Endothelial cell of umbilical vein (primary cell): ENCODE data around the gene EVI5. TPM values are rescaled to one million over a fixed set of nuclear protein-coding genes. Genes with fewer than 3 reads are reported as not detected.

Source experiments
- BruUV-seq: library from RNA; stranded (reverse); fragments of 400-500 nt; replicated peaks from 2 replicates; lab custom pipeline; 2021; lab: Mats Ljungman, UMichigan
- CTCF ChIA-PET: fragments of 300-600, 350-600 bp; sonication (Branson Sonifier 250); formaldehyde crosslinking; loops from one replicate; lab custom pipeline; 2021; ENCODE audit warnings: antibody characterized with exemption, inconsistent platforms; lab: Charles Lee
- POLR2A ChIA-PET: fragments of 300-600, 350-600 bp; sonication (Branson Sonifier 250); formaldehyde crosslinking; loops from one replicate; lab custom pipeline; 2021; ENCODE audit warnings: antibody characterized with exemption, inconsistent platforms; lab: Charles Lee
- DNase-seq: peaks from one replicate; pipeline ENCODE4 v3.0.0-alpha.2; 2011; ENCODE audit warnings: low read depth, low spot score
- FAIRE-seq: peaks from 2 replicates; lab custom pipeline; 2011; peaks lifted over from hg19 to GRCh38; lab: Jason Lieb, UNC
- H2AFZ ChIP-seq: 2 replicates; pipeline ENCODE4 v1.6.0; 2012; ENCODE audit warnings: low read depth, low read length, control low read depth, inconsistent platforms
- H3K27ac ChIP-seq: 2 replicates; pipeline ENCODE4 v1.5.1; 2011; ENCODE audit warnings: low read depth, mild to moderate bottlenecking, control low read depth, low read length, moderate library complexity; ENCODE audit not compliant: insufficient read depth
- H3K27me3 ChIP-seq, 2 experiments: 2 replicates each; pipeline versions ENCODE4 v1.6.0 to v1.6.1; 2011; ENCODE audit warnings: low read length in 2 of 2, mixed read lengths in 1 of 2; ENCODE audit not compliant: control insufficient read depth in 2 of 2, insufficient read depth in 2 of 2
- H3K36me3 ChIP-seq, 2 experiments: 2 replicates in 1 of 2; 3 replicates in 1 of 2; pipeline ENCODE4 v1.5.1; 2011; ENCODE audit warnings: low read length in 2 of 2, mild to moderate bottlenecking in 1 of 2, moderate library complexity in 1 of 2; ENCODE audit not compliant: control insufficient read depth in 2 of 2, insufficient read depth in 2 of 2; ENCODE audit errors: extremely low read depth in 1 of 2
- H3K4me1 ChIP-seq: 3 replicates; pipeline ENCODE4 v1.5.1; 2011; ENCODE audit warnings: mild to moderate bottlenecking, low read length; ENCODE audit not compliant: control insufficient read depth, insufficient read depth; ENCODE audit errors: extremely low read depth
- H3K4me2 ChIP-seq: 2 replicates; pipeline ENCODE4 v1.6.1; 2011; ENCODE audit warnings: low read length, control low read depth, mixed read lengths; ENCODE audit not compliant: insufficient read depth
- H3K4me3 ChIP-seq, 3 experiments: fragments of 200-600 bp in 1 of 3; sonication (generic), shearing (Covaris generic) in 1 of 3; replicated peaks in 1 of 3; 2 replicates each; pipeline ENCODE4 v1.5.1; 2011 to 2016; ENCODE audit warnings: control low read depth in 3 of 3, low read length in 3 of 3, mild to moderate bottlenecking in 2 of 3, inconsistent platforms in 1 of 3, low read depth in 1 of 3, moderate library complexity in 1 of 3; ENCODE audit not compliant: insufficient read depth in 1 of 3
- H3K79me2 ChIP-seq: 2 replicates; pipeline ENCODE4 v1.6.0; 2012; ENCODE audit warnings: low read length, inconsistent platforms; ENCODE audit not compliant: control insufficient read depth, insufficient read depth
- H3K9ac ChIP-seq: replicated peaks from 2 replicates; pipeline ENCODE3; 2011; ENCODE audit warnings: low read length, control low read depth; ENCODE audit not compliant: insufficient read depth; ENCODE audit errors: extremely low read depth
- H3K9me1 ChIP-seq: replicated peaks from 3 replicates; pipeline ENCODE4 v1.6.0; 2011; ENCODE audit warnings: mild to moderate bottlenecking, low read length; ENCODE audit not compliant: control insufficient read depth, insufficient read depth; ENCODE audit errors: extremely low read depth
- H3K9me3 ChIP-seq: replicated peaks from 2 replicates; pipeline ENCODE4 v1.5.1; 2012; ENCODE audit warnings: low read length, inconsistent platforms; ENCODE audit not compliant: control insufficient read depth, insufficient read depth
- H4K20me1 ChIP-seq: replicated peaks from 2 replicates; pipeline ENCODE3; 2011; ENCODE audit warnings: mild to moderate bottlenecking, low read length; ENCODE audit not compliant: control insufficient read depth, insufficient read depth; ENCODE audit errors: extremely low read depth
- EZH2 ChIP-seq: IDR thresholded peaks from 2 replicates; pipeline ENCODE4 v1.6.1; 2012; ENCODE audit warnings: borderline replicate concordance, low read depth, mild to moderate bottlenecking, moderate library complexity, low read length, inconsistent platforms; ENCODE audit not compliant: severe bottlenecking
- FOS ChIP-seq: IDR thresholded peaks from 2 replicates; pipeline ENCODE4 v1.6.1; 2011; ENCODE audit warnings: mild to moderate bottlenecking, low read length, moderate library complexity, borderline replicate concordance; ENCODE audit not compliant: insufficient read depth
- GATA2 ChIP-seq: IDR thresholded peaks from 2 replicates; pipeline ENCODE4 v1.7.0; 2011; ENCODE audit warnings: low read depth, mild to moderate bottlenecking, moderate library complexity, mixed read lengths, low read length; ENCODE audit not compliant: insufficient read length, insufficient read depth
- POLR2A ChIP-seq: IDR thresholded peaks from 2 replicates; pipeline ENCODE4 v1.6.1; 2012; ENCODE audit warnings: low read depth, mild to moderate bottlenecking, control low read depth, low read length
- dilution Hi-C: fragments of 300-500 bp; cut with MboI; formaldehyde crosslinking; loops from one replicate; pipeline ENCODE4 v1.15.0; 2019; ENCODE audit warnings: low sequenced_read_pairs; ENCODE audit not compliant: extremely low pct_ligation_motif_present
- intact Hi-C: fragments of 100-400 bp; cut with micrococcal nuclease; formaldehyde crosslinking; loops from one replicate; pipeline ENCODE4 v1.10.0; 2022
- polyA plus RNA-seq, 4 experiments: library from polyadenylated mRNA; depleted of rRNA in 3 of 4; stranded (reverse) in 3 of 4; unstranded in 1 of 4; fragments of >200 nt; gene quantifications; 2 replicates each; pipeline versions ENCODE4 v1.2.1 to v1.2.3, GENCODE V29; 2011 to 2012; ENCODE audit warnings: missing spikeins in 1 of 4
- total RNA-seq: library from RNA; stranded (reverse); gene quantifications from 2 replicates; pipeline ENCODE4 v1.2.3, GENCODE V29; 2021
- TF ChIP-seq, protein P1 (sequence below), 2 donors: IDR thresholded peaks; 1 replicate in 1 of 2; 2 replicates in 1 of 2; pipeline ENCODE4 v1.5.1; 2011; ENCODE audit warnings: low read length in 2 of 2, mild to moderate bottlenecking in 2 of 2, moderate library complexity in 2 of 2, control low read depth in 1 of 2, inconsistent platforms in 1 of 2, low read depth in 1 of 2; ENCODE audit not compliant: insufficient read depth in 1 of 2; ENCODE audit errors: extremely low read depth in 1 of 2

The EVI5 gene
- total and polyA plus RNA-seq, 2 donors (not counting 3 experiments of a cell fraction or from before 2014, with no cell fraction given) = 5.0 to 26.2 TPM

GRCh38 chr1:92575123-92575522 is 209.8 kb downstream of the EVI5 start:
- H3K4me2 ChIP-seq = no peak overlapping the region
- H3K4me3 ChIP-seq = no peak overlapping the region
- TF ChIP-seq, protein P1, sequence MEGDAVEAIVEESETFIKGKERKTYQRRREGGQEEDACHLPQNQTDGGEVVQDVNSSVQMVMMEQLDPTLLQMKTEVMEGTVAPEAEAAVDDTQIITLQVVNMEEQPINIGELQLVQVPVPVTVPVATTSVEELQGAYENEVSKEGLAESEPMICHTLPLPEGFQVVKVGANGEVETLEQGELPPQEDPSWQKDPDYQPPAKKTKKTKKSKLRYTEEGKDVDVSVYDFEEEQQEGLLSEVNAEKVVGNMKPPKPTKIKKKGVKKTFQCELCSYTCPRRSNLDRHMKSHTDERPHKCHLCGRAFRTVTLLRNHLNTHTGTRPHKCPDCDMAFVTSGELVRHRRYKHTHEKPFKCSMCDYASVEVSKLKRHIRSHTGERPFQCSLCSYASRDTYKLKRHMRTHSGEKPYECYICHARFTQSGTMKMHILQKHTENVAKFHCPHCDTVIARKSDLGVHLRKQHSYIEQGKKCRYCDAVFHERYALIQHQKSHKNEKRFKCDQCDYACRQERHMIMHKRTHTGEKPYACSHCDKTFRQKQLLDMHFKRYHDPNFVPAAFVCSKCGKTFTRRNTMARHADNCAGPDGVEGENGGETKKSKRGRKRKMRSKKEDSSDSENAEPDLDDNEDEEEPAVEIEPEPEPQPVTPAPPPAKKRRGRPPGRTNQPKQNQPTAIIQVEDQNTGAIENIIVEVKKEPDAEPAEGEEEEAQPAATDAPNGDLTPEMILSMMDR (IDR thresholded peaks at IDR 0.05; ENCODE audit: extremely low read depth in 1 of 2, insufficient read depth in 1 of 2, low read depth in 1 of 2, low read length in 2 of 2) = no peak
- ChIA-PET POLR2A (no interaction called here), CTCF (no interaction called here)
- intact Hi-C loops (no loop called here), dilution Hi-C loops (no loop called here)
- no peak for FAIRE-seq
- peaks cover 11% of the 10 kb centered on the region for H3K4me1 ChIP-seq
- H2AFZ ChIP-seq = no peak overlapping the region
- no peak overlapping the region for H3K9ac ChIP-seq
- DNase-seq = no peak
- no peaks in the 10 kb centered on the region for H3K27me3 ChIP-seq
- no peaks in the 10 kb centered on the region for H4K20me1 ChIP-seq
- no peak overlapping the region for H3K27ac ChIP-seq
- H3K79me2 ChIP-seq = no peaks in the 10 kb centered on the region
- no peaks in the 10 kb centered on the region for H3K36me3 ChIP-seq
- H3K9me1 ChIP-seq = no peaks in the 10 kb centered on the region
- no TSS peak for BruUV-seq
- no peaks in the 10 kb centered on the region for H3K9me3 ChIP-seq

DNA sequence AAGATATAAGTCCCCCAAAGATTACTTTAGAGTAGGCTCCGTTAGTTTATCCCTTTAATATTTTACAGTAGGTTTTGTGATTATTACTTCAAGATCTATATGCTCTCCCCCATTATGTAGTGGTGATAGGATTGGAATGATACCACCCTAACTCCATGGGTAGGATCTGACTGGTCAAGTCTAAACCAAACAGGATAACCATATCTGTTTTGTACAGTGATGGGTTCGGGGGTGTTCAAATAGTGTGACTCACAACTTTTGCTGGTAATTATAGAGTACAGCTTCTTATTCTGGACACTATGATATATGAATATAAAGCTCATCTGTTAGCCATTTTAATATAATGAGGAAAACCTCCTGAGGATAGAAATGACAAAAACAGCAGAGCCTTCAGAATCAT is 212.4 kb downstream of the EVI5 start:
- FAIRE-seq = no peak

More for the DNA sequence above, 212.4 kb downstream of the EVI5 start:
- ChIA-PET CTCF (interaction anchor here (1.1 kb wide), 1 partner anchor 262 kb away, joined by 3 read pairs; no protein-coding TSS in a partner anchor), POLR2A (no interaction called here)
- Histone ChIP-seq H3K79me2 (no peaks in the 10 kb centered on the region), H3K4me1 (peaks cover 8% of the 10 kb centered on the region), H4K20me1 (no peaks in the 10 kb centered on the region), H3K9ac (no peak overlapping the region), H3K27me3 (no peaks in the 10 kb centered on the region), H3K4me3 (no peak overlapping the region), H2AFZ (no peak overlapping the region), H3K9me1 (no peaks in the 10 kb centered on the region), H3K9me3 (no peaks in the 10 kb centered on the region), H3K4me2 (no peak overlapping the region), H3K36me3 (no peaks in the 10 kb centered on the region), H3K27ac (no peak overlapping the region)
- no TSS peak for BruUV-seq
- dilution Hi-C loops (no loop called here), intact Hi-C loops (no loop called here)
- TF ChIP-seq GATA2 (no peak), FOS (no peak), POLR2A (no peak), EZH2 (no peak)
- DNase-seq = no peak
